ACHN (cell line): ENCODE results near the gene HCFC1.

Source experiments
- DNase-seq: peaks from one replicate; pipeline ENCODE4 v3.0.0-alpha.2; 2015
- in situ Hi-C: cut with HindIII; loops from 2 replicates; pipeline ENCODE4 v1.10.0; 2017; ENCODE audit warnings: low sequenced_read_pairs, low pct_ligation_motif_present, low pct_unique_long_range_greater_than_20kb

The HCFC1 gene

DNA sequence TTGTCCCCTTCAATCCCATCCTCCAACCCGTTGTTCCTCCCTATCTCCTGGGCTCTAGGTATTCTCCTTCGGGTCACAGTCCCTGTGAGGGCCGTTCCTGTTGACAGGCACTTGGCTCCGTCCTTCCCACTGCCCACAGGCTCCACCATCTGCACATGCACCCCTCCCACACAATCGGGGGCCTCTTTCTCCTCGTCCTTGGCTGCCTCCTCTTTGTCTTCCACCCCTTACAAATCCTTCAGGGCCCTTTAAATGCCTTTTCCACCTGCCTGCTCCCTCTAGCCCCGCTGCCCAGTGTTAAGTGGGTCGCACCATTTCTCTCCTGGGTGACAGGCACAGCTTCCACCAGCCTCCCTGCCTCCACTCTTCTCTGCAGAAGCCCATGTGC, 69.9 kb downstream of the HCFC1 start:
- in situ Hi-C loops: no loop called here
- no peak for DNase-seq

DNA sequence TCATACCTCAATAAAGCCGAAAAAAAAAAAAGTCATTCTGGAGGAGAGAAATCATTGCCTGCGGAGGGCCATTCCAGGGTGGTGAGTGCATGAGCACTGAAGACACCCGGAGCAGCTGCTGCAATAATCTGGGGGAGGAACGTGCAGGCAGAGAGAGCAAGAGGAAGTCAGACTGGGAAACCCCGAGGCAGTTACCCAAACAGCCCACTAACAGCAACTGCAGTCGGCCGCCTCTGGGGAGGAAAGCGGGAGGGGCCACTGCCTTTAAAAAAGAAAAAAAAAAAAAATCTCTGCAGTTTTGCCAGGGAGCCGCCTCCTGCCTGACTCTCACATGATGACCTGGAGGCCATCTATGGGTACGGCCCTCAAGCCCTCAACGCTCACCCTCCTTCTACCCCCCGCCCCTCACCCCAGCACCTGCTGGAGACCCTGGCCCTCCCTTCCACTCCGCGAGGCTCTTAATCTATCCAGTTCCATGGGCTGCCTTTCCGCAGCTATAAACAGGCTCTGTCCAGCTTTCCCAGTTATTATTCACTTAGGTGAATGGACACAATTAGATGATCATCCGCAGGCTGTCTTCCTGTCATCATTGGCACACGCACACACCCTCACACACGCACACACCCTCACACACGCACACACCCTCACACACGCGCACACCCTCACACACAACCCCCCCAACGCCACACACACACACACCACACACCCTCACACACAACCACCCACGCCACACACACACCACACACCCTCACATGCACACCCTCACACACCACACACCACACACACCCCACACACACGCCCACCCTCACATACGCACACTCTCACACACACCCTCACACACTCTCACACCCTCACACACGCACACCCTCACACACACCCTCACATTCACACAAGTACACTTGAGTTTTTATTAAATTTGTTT, 70.5 kb downstream of the HCFC1 start:
- in situ Hi-C loops: no loop called here
- DNase-seq: peak; percentile 69

DNA sequence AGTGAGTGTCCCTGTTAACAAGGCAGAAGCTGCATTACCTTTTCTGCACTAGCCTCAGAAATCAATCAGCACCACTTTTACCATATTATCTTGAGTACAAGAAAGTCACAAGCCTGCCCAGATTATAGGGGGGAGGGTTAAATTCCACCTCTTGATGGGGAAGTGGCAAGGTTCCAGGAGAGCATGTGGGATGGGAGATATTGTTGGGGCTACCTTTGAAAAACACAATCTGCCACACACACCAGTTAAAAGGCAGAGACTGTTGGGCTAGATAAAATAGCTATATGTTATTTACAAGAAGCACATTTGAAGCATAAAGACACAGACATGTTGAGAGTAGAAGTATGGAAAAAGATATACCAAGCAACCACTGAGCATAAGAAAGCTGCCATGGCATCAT, 73.7 kb downstream of the HCFC1 start:
- in situ Hi-C loops: no loop called here
- DNase-seq: no peak
